PC-3 (cell line): ENCODE results near the gene MACROH2A2. TPM values are rescaled to one million over a fixed set of nuclear protein-coding genes. Genes with fewer than 3 reads are reported as not detected.

ENCODE experiments used
- ATAC-seq: fragments of 200-7000 bp; cut with Tn5 transposase; 2 replicates; pipeline ENCODE4 v1.9.1; 2020; ENCODE audit warnings: mild to moderate bottlenecking, moderate library complexity
- BruUV-seq: library from RNA; stranded (reverse); fragments of 400-500 nt; replicated peaks from 2 replicates; lab custom pipeline; 2021; lab: Mats Ljungman, UMichigan
- CTCF ChIA-PET: fragments of 300-600 bp; sonication (Branson Sonifier 250); formaldehyde crosslinking; loops from one replicate; lab custom pipeline; 2022; ENCODE audit warnings: antibody characterized with exemption; lab: Charles Lee
- POLR2A ChIA-PET: fragments of 300-600 bp; sonication (Branson Sonifier 250); formaldehyde crosslinking; loops from one replicate; lab custom pipeline; 2022; ENCODE audit warnings: antibody characterized with exemption; ENCODE audit not compliant: unreplicated experiment; lab: Charles Lee
- DNase-seq: peaks from one replicate; pipeline ENCODE4 v3.0.0-alpha.2; 2015
- H2AFZ ChIP-seq: fragments of 300-600 bp; sonication (generic); 2 replicates; pipeline ENCODE4 v1.6.0; 2016; ENCODE audit warnings: antibody characterized with exemption, low read length
- H3F3A ChIP-seq: fragments of 300-600 bp; sonication (generic); one replicate; pipeline ENCODE4 v1.6.0; 2017; ENCODE audit warnings: antibody characterized with exemption, low read length, control low read depth, mild to moderate bottlenecking; ENCODE audit not compliant: unreplicated experiment
- H3K27ac ChIP-seq: fragments of 300-600 bp; sonication (generic); 2 replicates; pipeline ENCODE4 v1.5.1; 2016; ENCODE audit warnings: mild to moderate bottlenecking, low read length
- H3K27me3 ChIP-seq: fragments of 300-600 bp; sonication (generic); 2 replicates; pipeline ENCODE4 v1.6.1; 2016; ENCODE audit warnings: low read length, mixed read lengths
- H3K36me3 ChIP-seq: fragments of 300-600 bp; sonication (generic); 2 replicates; pipeline ENCODE4 v1.6.1; 2016; ENCODE audit warnings: low read depth, mixed run types, low read length, mixed read lengths
- H3K4me1 ChIP-seq: fragments of 300-600 bp; sonication (generic); 2 replicates; pipeline ENCODE4 v1.5.1; 2016; ENCODE audit warnings: low read length; ENCODE audit not compliant: insufficient read depth
- H3K4me2 ChIP-seq: fragments of 300-600 bp; sonication (generic); 2 replicates; pipeline ENCODE4 v1.6.0; 2016; ENCODE audit warnings: low read length
- H3K4me3 ChIP-seq: fragments of 300-600 bp; sonication (generic); 2 replicates; pipeline ENCODE4 v1.5.1; 2016; ENCODE audit warnings: mild to moderate bottlenecking, low read length, mixed read lengths
- H3K79me2 ChIP-seq: fragments of 300-600 bp; sonication (generic); 2 replicates; pipeline ENCODE4 v1.6.1; 2017; ENCODE audit warnings: low read length, mixed read lengths
- H3K9ac ChIP-seq: fragments of 300-600 bp; sonication (generic); 2 replicates; pipeline ENCODE4 v1.6.0; 2016; ENCODE audit warnings: mild to moderate bottlenecking, low read length
- H3K9me2 ChIP-seq: fragments of 300-600 bp; sonication (generic); replicated peaks from 2 replicates; pipeline ENCODE4 v1.6.1; 2016; ENCODE audit warnings: mixed run types, low read length, mixed read lengths
- H3K9me3 ChIP-seq: fragments of 300-600 bp; sonication (generic); 2 replicates; pipeline ENCODE4 v1.6.1; 2016; ENCODE audit warnings: low read length, mixed read lengths
- H4K20me1 ChIP-seq: fragments of 300-600 bp; sonication (generic); 2 replicates; pipeline ENCODE4 v1.6.1; 2016; ENCODE audit warnings: low read length, mixed read lengths
- CTCF ChIP-seq: fragments of 300-600 bp; sonication (generic); conservative IDR thresholded peaks from 2 replicates; pipeline ENCODE4 v1.5.1; 2017; ENCODE audit warnings: antibody characterized with exemption, low read depth, mild to moderate bottlenecking, low read length
- EZH2 ChIP-seq: fragments of 300-600 bp; sonication (generic); IDR thresholded peaks from one replicate; pipeline ENCODE4 v1.6.1; 2017; ENCODE audit warnings: antibody characterized with exemption, mild to moderate bottlenecking, low read length; ENCODE audit not compliant: unreplicated experiment
- EZH2phosphoT487 ChIP-seq: fragments of 300-600 bp; sonication (generic); IDR thresholded peaks from 2 replicates; pipeline ENCODE4 v1.6.1; 2018; ENCODE audit warnings: mild to moderate bottlenecking, antibody characterized with exemption, low read length, borderline replicate concordance
- intact Hi-C: fragments of 100-400 bp; cut with micrococcal nuclease; formaldehyde crosslinking; loops from 2 replicates; pipeline ENCODE4 v1.9.0; 2023
- total RNA-seq: library from RNA; depleted of rRNA; stranded (reverse); fragments of >200 nt; gene quantifications from 2 replicates; pipeline ENCODE4 v1.2.3, GENCODE V29; 2014

The MACROH2A2 gene
- total RNA-seq, 1 experiment from 2014 or later, result 86.7 TPM

- H3K9me2 ChIP-seq, result no peaks in the 10 kb centered on the region
- intact Hi-C loops, result no loop called here
- no peak overlapping the region for H3K4me3 ChIP-seq
- peak; percentile 97 for DNase-seq
- no peak overlapping the region for H3K9ac ChIP-seq
- peaks cover 16% of the 10 kb centered on the region for H3K27me3 ChIP-seq
- no peak overlapping the region for H2AFZ ChIP-seq
- peak overlapping the region; percentile 88 for H3K4me2 ChIP-seq
- peaks cover 4% of the 10 kb centered on the region for H3F3A ChIP-seq
- no TSS peak for BruUV-seq
- peaks cover 49% of the 10 kb centered on the region for H3K79me2 ChIP-seq
- H3K4me1 ChIP-seq, result peaks cover 32% of the 10 kb centered on the region
- no peak overlapping the region for H3K27ac ChIP-seq
- TF ChIP-seq EZH2 (no peak), EZH2phosphoT487 (no peak), CTCF (no peak)
- peak; percentile 48 for ATAC-seq
- H3K9me3 ChIP-seq, result no peaks in the 10 kb centered on the region
- POLR2A ChIA-PET, result interaction anchor here (0.6 kb wide), 1 partner anchor 833 kb away, joined by 14 read pairs; no protein-coding TSS in a partner anchor
- no peaks in the 10 kb centered on the region for H4K20me1 ChIP-seq
- CTCF ChIA-PET, result interaction anchor here (0.5 to 2.1 kb wide), 5 partner anchors 10 to 359 kb away, joined by 3 to 7 read pairs (median 4); partner anchors contain the start of gene TYSND1
- no peaks in the 10 kb centered on the region; the same call in 1 of the 2 replicates for H3K36me3 ChIP-seq
Observed at GRCh38 chr10:70055550-70055949, 2.9 kb downstream of the MACROH2A2 start.

- ChIA-PET CTCF (no interaction called here), POLR2A (no interaction called here)
- Histone ChIP-seq H4K20me1 (no peaks in the 10 kb centered on the region), H3K4me3 (no peak overlapping the region), H3K79me2 (peaks cover 49% of the 10 kb centered on the region), H3K27ac (no peak overlapping the region), H3K27me3 (peaks cover 2% of the 10 kb centered on the region; the same call in 1 of the 2 replicates), H3K4me1 (peaks cover 23% of the 10 kb centered on the region), H3K9me3 (no peaks in the 10 kb centered on the region), H3K4me2 (no peak overlapping the region), H3K9ac (no peak overlapping the region), H3K9me2 (no peaks in the 10 kb centered on the region), H3K36me3 (no peaks in the 10 kb centered on the region; the same call in 1 of the 2 replicates), H2AFZ (no peak overlapping the region), H3F3A (peaks cover 4% of the 10 kb centered on the region)
- no TSS peak for BruUV-seq
- no peak for ATAC-seq
- intact Hi-C loops, result no loop called here
- DNase-seq, result no peak
- TF ChIP-seq EZH2phosphoT487, result no peak
- TF ChIP-seq EZH2, result no peak
- no peak for TF ChIP-seq CTCF
Observed at GRCh38 chr10:70057306-70057705, 4.7 kb downstream of the MACROH2A2 start.

- Histone ChIP-seq H3K9me3 (no peaks in the 10 kb centered on the region), H3F3A (peaks cover 1% of the 10 kb centered on the region), H3K9ac (no peak overlapping the region), H3K79me2 (peaks cover 26% of the 10 kb centered on the region), H3K4me3 (no peak overlapping the region), H3K27ac (no peak overlapping the region), H3K4me2 (no peak overlapping the region), H3K4me1 (peaks cover 6% of the 10 kb centered on the region), H3K36me3 (no peaks in the 10 kb centered on the region; the same call in 1 of the 2 replicates), H3K27me3 (no peaks in the 10 kb centered on the region), H2AFZ (no peak overlapping the region), H3K9me2 (no peaks in the 10 kb centered on the region), H4K20me1 (no peaks in the 10 kb centered on the region)
- CTCF ChIA-PET, result no interaction called here
- no peak for TF ChIP-seq EZH2phosphoT487
- no peak for TF ChIP-seq EZH2
- peak; percentile 25; the same call in 1 of the 2 replicates for TF ChIP-seq CTCF
- no peak for DNase-seq
- no TSS peak for BruUV-seq
- intact Hi-C loops, result no loop called here
- ATAC-seq, result peak; percentile 30; the same call in 1 of the 2 replicates
- POLR2A ChIA-PET, result interaction anchor here (0.6 kb wide), 1 partner anchor 86 kb away, joined by 9 read pairs; the partner anchor contains the start of gene TYSND1
Observed at GRCh38 chr10:70060389-70060788, 7.7 kb downstream of the MACROH2A2 start.
